ENCODE results near the gene SSBP4. TPM values are rescaled to one million over a fixed set of nuclear protein-coding genes. Genes with fewer than 3 reads are reported as not detected.

Gene SSBP4
- total and polyA plus RNA-seq, 9 of the 15 experiments (the other 6 are each of a cell fraction or from before 2014, with no cell fraction given) = 1.1 to 189 (median 39.0) TPM

GRCh38 chr19:18433015-18433691, 14.0 kb downstream of the SSBP4 start (continued):
- TF ChIP-seq RB1 (IDR thresholded peaks at IDR 0.05; ENCODE audit: low read depth) (peak; percentile 7; the same call in 1 of the 2 replicates), CREB3 (tag; conservative IDR thresholded peaks at IDR 0.05; ENCODE audit: low read depth) (0 out of 2 replicates have a peak, but pooled peaks have one; percentile 37), HMGN3 (IDR thresholded peaks at IDR 0.05; ENCODE audit: borderline replicate concordance, extremely low read depth, insufficient read length, low read depth, low read length) (peak; percentile 45), ZFX (CRISPR knock-in tag; IDR thresholded peaks at IDR 0.05) (peak; percentile 60), L3MBTL2 (IDR thresholded peaks at IDR 0.05) (peak; percentile 86), SMAD4 (CRISPR knock-in tag; conservative IDR thresholded peaks at IDR 0.05) (0 out of 2 replicates have a peak, but pooled peaks have one; percentile 59), CBFA2T2 (conservative IDR thresholded peaks at IDR 0.05) (0 out of 2 replicates have a peak, but pooled peaks have one; percentile 10), LCOR (CRISPR knock-in tag; IDR thresholded peaks at IDR 0.05) (peak; percentile 65; the same call in 1 of the 2 replicates), EGR1 (conservative IDR thresholded peaks at IDR 0.05) (peak; percentile 100), TEAD4 (IDR thresholded peaks at IDR 0.05; ENCODE audit: low read length) (peak; percentile 80), TEAD4 (CRISPR knock-in tag; IDR thresholded peaks at IDR 0.05; ENCODE audit: borderline replicate concordance) (no peak), RAD51 (IDR thresholded peaks at IDR 0.05; ENCODE audit: borderline replicate concordance, low read depth) (peak; percentile 54; the same call in 1 of the 2 replicates), BHLHE40 (IDR thresholded peaks at IDR 0.05; ENCODE audit: low read length) (peak; percentile 78)
- TF ChIP-seq, protein P1, sequence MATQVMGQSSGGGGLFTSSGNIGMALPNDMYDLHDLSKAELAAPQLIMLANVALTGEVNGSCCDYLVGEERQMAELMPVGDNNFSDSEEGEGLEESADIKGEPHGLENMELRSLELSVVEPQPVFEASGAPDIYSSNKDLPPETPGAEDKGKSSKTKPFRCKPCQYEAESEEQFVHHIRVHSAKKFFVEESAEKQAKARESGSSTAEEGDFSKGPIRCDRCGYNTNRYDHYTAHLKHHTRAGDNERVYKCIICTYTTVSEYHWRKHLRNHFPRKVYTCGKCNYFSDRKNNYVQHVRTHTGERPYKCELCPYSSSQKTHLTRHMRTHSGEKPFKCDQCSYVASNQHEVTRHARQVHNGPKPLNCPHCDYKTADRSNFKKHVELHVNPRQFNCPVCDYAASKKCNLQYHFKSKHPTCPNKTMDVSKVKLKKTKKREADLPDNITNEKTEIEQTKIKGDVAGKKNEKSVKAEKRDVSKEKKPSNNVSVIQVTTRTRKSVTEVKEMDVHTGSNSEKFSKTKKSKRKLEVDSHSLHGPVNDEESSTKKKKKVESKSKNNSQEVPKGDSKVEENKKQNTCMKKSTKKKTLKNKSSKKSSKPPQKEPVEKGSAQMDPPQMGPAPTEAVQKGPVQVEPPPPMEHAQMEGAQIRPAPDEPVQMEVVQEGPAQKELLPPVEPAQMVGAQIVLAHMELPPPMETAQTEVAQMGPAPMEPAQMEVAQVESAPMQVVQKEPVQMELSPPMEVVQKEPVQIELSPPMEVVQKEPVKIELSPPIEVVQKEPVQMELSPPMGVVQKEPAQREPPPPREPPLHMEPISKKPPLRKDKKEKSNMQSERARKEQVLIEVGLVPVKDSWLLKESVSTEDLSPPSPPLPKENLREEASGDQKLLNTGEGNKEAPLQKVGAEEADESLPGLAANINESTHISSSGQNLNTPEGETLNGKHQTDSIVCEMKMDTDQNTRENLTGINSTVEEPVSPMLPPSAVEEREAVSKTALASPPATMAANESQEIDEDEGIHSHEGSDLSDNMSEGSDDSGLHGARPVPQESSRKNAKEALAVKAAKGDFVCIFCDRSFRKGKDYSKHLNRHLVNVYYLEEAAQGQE (IDR thresholded peaks at IDR 0.05; ENCODE audit: borderline replicate concordance) = no peak
- TF ChIP-seq, protein P1 (CRISPR knock-in tag; IDR thresholded peaks at IDR 0.05; ENCODE audit: low read depth) = 0 out of 2 replicates have a peak, but pooled peaks have one; percentile 26
- TF ChIP-seq, protein P2, sequence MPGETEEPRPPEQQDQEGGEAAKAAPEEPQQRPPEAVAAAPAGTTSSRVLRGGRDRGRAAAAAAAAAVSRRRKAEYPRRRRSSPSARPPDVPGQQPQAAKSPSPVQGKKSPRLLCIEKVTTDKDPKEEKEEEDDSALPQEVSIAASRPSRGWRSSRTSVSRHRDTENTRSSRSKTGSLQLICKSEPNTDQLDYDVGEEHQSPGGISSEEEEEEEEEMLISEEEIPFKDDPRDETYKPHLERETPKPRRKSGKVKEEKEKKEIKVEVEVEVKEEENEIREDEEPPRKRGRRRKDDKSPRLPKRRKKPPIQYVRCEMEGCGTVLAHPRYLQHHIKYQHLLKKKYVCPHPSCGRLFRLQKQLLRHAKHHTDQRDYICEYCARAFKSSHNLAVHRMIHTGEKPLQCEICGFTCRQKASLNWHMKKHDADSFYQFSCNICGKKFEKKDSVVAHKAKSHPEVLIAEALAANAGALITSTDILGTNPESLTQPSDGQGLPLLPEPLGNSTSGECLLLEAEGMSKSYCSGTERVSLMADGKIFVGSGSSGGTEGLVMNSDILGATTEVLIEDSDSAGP (CRISPR knock-in tag; IDR thresholded peaks at IDR 0.05) = 0 out of 2 replicates have a peak, but pooled peaks have one; percentile 37

Data from K562 (cell line).